ENCODE measurements around the gene NLGN4Y.

The NLGN4Y gene

DNA sequence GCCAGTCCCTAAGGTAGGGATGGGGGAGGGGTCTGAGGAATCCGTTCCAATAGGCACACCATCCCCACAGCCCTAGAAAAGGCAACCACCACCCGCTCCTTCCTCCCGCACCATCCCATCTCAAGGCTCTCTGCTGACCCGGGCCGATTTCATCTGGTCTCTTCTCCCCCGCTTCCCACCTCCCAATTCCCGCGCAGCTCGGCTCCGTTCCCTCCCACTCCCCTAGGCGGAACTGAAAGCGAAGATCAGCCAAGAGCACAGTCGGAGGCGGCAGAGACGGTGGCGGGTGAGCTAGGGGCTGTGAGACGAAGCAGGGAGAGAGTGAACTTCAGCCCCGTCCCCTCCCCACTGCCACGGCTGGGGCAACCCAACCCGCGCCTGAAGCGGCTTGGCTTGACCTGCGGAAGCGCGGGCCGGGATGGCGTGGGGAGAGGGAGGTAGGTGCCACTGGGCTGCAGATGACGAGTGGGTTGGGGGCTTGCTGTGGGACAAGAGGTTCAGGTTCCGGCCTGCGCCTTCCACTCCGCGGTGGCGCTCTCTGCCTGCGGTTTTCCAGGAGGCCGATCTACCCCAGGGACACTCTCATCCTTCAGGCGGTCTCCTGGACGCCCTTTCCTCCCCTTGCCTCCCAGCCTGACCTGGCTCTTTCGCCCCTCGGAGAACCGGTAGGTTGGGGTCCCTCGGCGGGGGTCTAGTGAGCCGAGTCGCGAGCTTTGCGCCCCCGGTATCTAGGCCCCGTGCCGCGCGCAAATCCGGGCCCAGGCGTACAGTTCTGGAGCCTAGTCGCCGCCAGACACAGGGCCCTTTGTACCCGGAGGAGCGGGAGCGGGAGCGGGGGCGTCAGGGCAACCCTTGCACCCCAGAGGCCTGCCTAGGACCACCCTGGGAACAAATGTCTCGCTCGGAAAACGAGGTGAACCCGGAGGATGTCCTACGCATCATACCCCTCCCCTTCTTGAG lies at the start of gene NLGN4Y:
NLGN4Y (plus strand) TSS at position 258 of the 960 bp plus-strand sequence. CDS start 97,591 bp downstream, outside the sequence.
- peak in 30 of 56 donors; percentile 1 to 73 (median 40) for DNase-seq

DNA sequence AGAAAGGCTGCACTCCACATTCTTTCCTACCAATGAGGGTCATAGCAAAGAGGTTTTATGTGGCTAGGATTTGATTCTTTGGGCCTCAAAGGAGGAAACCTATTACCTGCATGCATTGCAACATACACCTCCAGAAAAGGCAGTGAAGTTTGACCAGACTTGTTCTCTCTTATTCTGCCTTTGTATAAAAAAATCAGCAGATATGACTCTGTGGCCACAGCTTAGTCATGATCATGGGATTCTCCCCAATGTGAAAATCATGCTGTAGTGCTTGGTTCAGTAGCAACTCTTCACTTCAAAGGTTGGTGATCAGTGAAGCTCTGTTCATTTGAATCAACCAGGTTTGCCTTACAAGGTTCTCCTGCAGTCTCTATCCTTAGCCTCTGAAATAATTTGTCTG lies 38.4 kb upstream of the NLGN4Y start:
- no peak for DNase-seq

DNA sequence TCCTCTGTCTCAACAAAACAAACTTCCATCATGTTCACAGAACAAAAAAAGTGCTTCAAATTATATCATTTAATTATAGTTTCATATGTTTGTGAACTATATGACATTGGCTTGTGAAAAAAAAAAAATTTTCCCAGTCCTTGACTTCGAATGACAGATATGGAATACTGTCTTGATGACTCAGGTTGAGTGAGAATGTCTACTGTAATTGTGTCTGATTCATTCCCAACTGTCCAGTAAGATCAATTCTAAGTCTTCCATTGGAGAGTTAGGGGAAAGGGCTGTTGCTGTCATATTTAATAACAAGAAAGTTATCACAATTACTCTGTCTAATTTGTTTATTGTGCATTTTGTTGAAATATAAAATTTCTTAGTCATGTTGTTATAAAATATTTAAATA lies 34.1 kb upstream of the NLGN4Y start:
- no peak for DNase-seq

DNA sequence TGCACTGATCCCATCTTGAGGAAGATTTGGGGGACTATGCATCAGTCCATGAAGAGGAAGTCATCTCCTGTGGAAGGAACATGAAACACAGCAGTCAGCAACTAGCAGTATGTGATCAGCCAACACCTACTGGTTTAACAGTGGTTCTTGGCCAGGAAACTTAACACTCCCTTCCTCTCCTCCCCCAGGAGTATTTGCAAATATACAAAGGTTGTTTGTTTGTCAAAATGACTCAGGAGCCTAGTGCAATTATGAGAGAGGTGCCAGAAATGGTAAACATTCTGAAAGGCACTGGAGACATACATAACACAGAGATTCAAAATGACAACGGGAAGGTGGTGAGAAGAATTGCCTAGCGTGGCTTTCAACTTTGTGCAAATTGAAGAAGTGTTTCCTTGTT lies 26.3 kb upstream of the NLGN4Y start:
- no peak for DNase-seq

DNA sequence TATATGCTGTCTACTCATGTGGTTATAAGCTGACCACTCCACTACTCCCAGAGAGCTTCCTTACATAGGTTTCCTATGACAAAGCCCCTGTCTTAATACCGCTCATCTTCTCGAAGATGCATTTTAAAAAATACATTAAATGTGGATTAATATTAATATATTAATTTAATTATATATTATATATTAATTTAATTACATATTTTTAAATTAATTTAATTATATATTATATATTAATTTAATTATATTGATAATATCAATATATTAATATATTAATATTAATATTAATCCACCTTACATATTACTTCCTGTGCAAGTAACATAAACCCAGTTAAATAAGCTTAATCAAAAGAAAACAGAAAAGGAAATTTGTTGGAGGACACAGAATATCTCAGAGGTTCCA lies 19.7 kb upstream of the NLGN4Y start:
- DNase-seq: no peak

GRCh38 chrY:14522379-14522950 lies 1.9 kb upstream of the NLGN4Y start:
- DNase-seq: peak in 30 of 56 donors; percentile 0 to 64 (median 13)

DNA sequence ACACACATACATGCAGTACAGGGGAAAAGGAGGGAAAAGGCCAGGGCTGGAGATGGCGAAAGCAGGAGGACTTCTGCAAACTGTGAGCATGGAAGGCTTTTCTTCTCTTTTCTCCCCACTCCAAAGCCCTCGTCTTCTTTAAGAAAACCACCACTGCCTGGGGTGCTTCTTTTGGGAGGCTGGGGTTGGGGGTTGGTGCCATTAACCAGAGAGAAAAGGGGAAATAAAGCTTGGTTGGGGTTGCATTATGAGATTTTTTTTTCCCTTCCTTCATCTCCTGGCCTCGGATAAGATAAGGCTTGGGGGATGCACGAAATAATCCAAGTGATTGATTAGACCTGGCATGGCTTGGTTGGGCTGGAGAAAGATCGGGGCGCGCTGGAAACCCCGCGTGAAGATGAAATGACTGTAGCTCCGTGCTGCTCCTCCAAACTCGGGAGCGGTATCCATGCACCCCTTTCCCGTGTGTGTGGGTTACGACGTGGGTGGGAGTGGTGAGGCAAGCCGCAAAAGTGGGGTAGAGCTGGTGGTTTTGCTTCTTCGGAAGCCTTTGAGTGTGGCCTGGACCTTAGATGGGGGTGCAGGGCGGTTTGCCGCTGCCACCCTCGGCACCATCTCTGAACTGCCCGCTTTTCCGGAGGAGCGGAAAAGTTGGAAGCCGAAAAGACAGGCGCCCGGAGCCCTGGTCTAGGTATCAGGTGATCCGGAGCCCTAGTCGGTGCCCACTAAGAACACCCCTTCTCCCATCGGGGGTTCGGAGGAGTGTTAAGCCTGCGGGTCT lies 648 bp upstream of the NLGN4Y start:
- peak in 27 of 56 donors; percentile 0 to 55 (median 15) for DNase-seq

DNA sequence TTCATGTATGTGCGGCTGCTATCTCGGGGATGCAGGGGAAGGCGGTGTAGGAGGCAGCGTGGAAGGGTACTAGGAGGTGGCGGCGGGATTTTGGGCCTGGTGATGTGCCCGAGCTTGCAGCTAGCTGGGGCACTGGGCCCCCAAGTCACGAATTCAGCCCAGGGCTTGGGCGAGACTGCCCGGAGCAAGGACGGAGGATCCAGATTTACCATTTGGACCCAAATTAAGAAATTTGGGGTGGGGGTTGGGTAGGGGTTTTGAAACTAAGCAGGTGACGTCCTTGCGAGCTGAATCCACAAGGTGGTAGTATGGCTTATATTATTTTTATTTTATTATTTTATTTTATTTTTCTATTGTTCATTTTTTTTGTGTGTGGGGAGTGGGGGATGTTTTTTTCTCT lies 986 bp downstream of the NLGN4Y start:
- DNase-seq: peak in 25 of 56 donors; percentile 0 to 37 (median 5)

DNA sequence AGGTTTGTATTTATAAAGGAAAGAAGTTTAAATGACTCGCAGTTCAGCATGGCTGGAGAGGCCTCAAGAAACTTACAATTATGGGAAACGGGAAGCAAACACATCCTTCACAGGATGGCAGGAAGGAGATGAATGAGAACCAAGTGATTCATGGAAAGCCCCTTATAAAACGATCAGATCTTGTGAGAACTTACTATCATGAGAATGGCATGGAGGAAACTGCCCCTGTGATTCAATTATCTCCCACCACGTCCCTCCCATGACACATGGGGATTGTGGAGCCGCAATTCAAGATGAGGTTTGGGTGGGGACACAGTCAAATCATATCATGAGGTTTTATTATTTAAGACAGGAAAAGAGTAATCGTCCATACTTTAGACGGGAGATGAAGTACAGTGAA lies 4.0 kb downstream of the NLGN4Y start:
- DNase-seq: no peak

DNA sequence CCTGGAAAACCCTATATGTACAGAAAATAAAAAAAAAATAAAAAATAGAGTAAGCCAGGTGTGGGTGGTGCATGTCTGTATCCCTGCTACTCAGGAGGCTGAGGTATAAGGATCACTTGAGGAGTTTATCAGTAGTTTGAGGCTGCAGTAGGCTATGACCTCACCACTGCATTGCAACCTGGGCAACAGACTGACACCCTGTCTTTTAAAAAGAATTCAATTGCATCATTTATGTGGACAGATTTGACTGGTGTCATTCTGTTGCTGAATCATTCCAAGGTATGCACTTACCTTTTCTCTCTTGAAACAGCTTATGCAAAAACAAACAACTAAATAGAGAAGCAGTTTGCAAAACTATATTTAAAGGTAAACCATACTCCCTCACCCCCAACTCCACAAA lies 12.4 kb downstream of the NLGN4Y start:
- DNase-seq: no peak

DNA sequence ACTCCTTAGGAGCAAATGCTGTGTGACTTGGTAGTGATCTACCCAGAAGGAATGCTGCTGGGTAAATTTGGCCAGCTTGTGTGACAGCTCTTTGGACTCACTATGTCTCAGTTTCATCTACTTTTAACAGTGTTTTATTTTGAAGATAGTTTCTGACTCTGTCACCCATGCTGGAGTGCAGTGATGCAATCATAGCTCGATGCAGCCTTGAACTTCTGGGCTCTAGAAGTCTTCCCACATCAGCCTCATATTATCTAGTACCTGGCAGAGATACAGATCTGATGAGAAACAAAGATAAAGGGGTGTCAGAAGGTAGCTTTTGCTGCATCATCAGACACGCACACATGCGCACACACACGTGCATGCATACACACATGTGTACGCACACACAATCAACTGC lies 19.2 kb downstream of the NLGN4Y start:
- no peak for DNase-seq

GRCh38 chrY:14581294-14581693 lies 57.0 kb downstream of the NLGN4Y start:
- DNase-seq: no peak

GRCh38 chrY:14586725-14587124 lies 62.4 kb downstream of the NLGN4Y start:
- DNase-seq: no peak

GRCh38 chrY:14601372-14601771 lies 77.0 kb downstream of the NLGN4Y start:
- no peak for DNase-seq

GRCh38 chrY:14617625-14618024 lies 93.3 kb downstream of the NLGN4Y start:
- no peak for DNase-seq

GRCh38 chrY:14618513-14618912 lies 94.2 kb downstream of the NLGN4Y start:
- no peak for DNase-seq

- DNase-seq: no peak
Observed at GRCh38 chrY:14628208-14628607, 103.9 kb downstream of the NLGN4Y start.

DNA sequence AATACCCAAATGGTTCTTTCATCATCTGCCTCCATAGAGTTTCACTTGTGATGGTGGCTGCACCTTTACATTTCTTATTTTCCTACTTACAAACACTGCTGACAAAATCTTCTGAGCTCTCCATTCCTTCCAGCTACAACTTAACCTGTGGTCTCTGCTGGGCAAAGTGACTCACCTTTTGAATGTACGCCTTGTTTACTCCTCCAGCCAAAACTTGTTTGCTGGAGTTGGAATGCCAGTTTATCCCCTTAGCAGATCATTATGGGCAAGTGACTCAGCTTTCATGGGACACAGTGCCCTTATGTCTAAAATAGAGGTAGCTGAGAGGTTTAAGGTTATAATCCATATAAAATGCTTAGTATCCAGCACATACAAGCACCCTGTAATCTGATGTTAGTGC lies 107.3 kb downstream of the NLGN4Y start:
- no peak for DNase-seq

GRCh38 chrY:14633718-14634117 lies 109.4 kb downstream of the NLGN4Y start:
- no peak for DNase-seq

GRCh38 chrY:14634954-14635353 lies 110.6 kb downstream of the NLGN4Y start:
- DNase-seq: no peak

GRCh38 chrY:14637551-14637950 lies 113.2 kb downstream of the NLGN4Y start:
- DNase-seq: no peak

DNA sequence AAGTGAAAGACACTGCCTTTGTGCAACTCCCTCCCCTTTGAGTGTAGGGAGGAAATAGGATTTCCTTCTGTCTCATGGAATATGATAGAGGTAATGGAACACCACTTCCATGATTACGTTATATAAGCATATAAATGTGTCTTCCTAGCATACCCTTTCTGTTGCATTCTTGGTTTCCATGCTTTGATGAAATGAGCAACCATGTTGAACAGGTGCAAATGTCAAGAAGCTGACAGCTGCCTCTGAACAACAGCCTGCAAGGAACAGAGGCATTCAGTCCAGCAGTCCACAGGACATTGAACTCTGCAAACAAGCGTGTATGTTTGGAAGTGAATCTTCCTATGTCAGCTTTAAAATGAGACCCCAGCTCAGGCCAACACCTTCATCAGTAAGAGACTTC lies 117.5 kb downstream of the NLGN4Y start:
- DNase-seq: no peak
